GM12878 (cell line): ENCODE data around the gene SLC43A3.

Experiments used
- CTCF ChIP-seq, 3 experiments: IDR thresholded peaks in 2 of 3; conservative IDR thresholded peaks in 1 of 3; 2 replicates each; pipeline ENCODE4 v1.5.1; 2011; ENCODE audit warnings: low read depth in 3 of 3, low read length in 3 of 3, mild to moderate bottlenecking in 3 of 3, control low read depth in 2 of 3, moderate library complexity in 2 of 3, inconsistent platforms in 1 of 3, mixed read lengths in 1 of 3; ENCODE audit not compliant: control insufficient read depth in 2 of 3, insufficient read depth in 1 of 3; ENCODE audit errors: extremely low read depth in 1 of 3
- EGR1 ChIP-seq, 2 experiments: IDR thresholded peaks; 1 replicate in 1 of 2; 2 replicates in 1 of 2; pipeline ENCODE4 v1.6.1; 2011 to 2012; ENCODE audit warnings: low read depth in 2 of 2, low read length in 2 of 2, borderline replicate concordance in 1 of 2, mild to moderate bottlenecking in 1 of 2, moderate library complexity in 1 of 2
- PAX8 ChIP-seq: fragments of 450-650 bp; IDR thresholded peaks from 2 replicates; pipeline ENCODE4 v1.6.1; 2017; ENCODE audit warnings: mild to moderate bottlenecking, moderate library complexity
- RAD21 ChIP-seq: IDR thresholded peaks from 2 replicates; pipeline ENCODE4 v1.6.1; 2011; ENCODE audit warnings: mild to moderate bottlenecking, low read depth, low read length, moderate library complexity; ENCODE audit not compliant: insufficient read depth
- SP1 ChIP-seq: IDR thresholded peaks from one replicate; pipeline ENCODE4 v1.6.1; 2011; ENCODE audit warnings: low read depth, low read length
- STAT1 ChIP-seq: fragments of 450-650 bp; conservative IDR thresholded peaks from 2 replicates; pipeline ENCODE4 v1.6.1; 2014; ENCODE audit warnings: antibody characterized with exemption, mild to moderate bottlenecking
- TCF3 ChIP-seq: IDR thresholded peaks from 2 replicates; pipeline ENCODE4 v1.6.1; 2012; ENCODE audit warnings: low read depth, mild to moderate bottlenecking, low read length, borderline replicate concordance; ENCODE audit not compliant: insufficient read depth

DNA sequence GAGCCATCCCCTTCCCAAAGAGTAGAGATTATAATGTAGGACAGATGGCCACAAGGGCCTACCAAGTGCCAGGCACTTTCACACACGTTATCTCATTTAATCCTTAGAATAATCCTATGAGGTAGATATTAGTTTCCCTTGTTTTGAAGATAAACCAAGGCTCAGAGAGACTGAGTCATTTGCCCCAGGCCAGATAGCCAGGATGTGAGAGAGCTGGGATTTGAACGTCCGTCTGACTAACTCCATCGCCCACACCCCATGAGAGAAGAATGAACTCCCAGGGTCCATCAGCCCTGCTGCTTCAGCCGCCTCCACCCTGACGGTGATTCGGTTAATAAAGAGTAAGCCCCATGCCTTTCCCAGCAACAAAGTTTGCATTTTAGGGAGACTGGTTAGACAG lies 56.7 kb downstream of the SLC43A3 start:
- TF ChIP-seq SP1 (no peak), CTCF (IDR thresholded peaks at IDR 0.05 in 2 of 3, conservative IDR thresholded peaks at IDR 0.05 in 1 of 3; ENCODE audit: control insufficient read depth in 2 of 3, extremely low read depth in 1 of 3, insufficient read depth in 1 of 3, low read depth in 3 of 3, low read length in 3 of 3) (no peak), TCF3 (no peak), PAX8 (no peak), EGR1 (IDR thresholded peaks at IDR 0.05; ENCODE audit: borderline replicate concordance in 1 of 2, low read depth in 2 of 2, low read length in 2 of 2) (no peak), STAT1 (no peak), RAD21 (no peak)
